GM21447 (cell line): ENCODE data around the gene SMIM22.

Experiments used
- ATAC-seq: cut with Tn5 transposase; IDR thresholded peaks from one replicate; pipeline ENCODE4 v1.9.1; 2021; ENCODE audit not compliant: unreplicated experiment

SMIM22 gene, protein sequence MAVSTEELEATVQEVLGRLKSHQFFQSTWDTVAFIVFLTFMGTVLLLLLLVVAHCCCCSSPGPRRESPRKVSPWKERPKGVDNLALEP

DNA sequence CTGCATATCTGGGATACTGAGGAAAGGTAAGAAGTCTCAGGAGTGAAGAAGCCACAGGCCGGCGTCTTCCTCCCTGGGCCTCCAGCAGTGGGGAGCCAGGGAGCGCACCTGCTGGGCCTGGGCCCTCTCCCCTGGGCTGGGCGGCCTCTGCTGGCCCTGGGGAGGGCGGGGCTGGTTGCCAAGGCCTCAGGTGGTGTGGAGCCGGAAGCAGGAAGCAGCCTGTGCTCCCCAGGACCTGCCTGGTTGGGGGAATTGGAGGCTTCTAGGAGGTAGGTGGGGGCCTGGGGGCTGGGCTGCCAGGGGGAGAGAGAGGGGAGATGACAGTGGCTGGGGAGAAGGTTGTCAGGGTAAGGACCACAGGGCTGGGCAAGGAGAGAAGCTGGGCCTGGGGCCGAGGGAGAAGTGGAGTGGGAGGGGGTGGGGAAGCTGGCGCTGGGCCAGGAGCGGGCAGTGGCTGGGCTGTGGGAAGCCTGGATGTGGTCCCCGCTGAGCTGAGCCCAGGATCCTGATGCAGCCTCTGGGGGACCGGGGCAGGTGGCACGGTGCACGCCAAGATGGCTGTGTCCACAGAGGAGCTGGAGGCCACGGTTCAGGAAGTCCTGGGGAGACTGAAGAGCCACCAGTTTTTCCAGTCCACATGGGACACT lies at the start of gene SMIM22:
Gene SMIM22 (plus strand): TSS at position 189 of the 647 bp plus-strand sequence. CDS start 366 bp downstream, at position 555.
- ATAC-seq = no peak

DNA sequence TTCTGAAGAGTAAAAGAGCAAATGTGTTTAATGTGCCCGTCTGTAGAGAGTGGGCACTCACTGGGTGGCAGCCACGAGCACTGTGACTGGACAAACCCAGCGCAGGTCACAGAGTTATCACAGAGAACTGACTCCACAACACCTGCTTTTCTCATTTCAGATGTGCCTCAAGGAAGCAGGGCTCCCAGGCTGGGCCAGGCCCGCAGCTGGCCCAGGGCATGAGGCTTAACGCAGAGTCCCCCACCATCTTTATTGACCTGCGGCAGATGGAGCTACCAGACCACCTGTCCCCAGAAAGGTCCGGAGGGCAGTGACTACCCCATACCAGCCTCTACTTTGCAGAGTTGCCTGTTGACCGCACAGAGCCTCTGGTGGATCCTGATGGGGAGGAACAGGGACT lies 49.0 kb upstream of the SMIM22 start:
- no peak for ATAC-seq

DNA sequence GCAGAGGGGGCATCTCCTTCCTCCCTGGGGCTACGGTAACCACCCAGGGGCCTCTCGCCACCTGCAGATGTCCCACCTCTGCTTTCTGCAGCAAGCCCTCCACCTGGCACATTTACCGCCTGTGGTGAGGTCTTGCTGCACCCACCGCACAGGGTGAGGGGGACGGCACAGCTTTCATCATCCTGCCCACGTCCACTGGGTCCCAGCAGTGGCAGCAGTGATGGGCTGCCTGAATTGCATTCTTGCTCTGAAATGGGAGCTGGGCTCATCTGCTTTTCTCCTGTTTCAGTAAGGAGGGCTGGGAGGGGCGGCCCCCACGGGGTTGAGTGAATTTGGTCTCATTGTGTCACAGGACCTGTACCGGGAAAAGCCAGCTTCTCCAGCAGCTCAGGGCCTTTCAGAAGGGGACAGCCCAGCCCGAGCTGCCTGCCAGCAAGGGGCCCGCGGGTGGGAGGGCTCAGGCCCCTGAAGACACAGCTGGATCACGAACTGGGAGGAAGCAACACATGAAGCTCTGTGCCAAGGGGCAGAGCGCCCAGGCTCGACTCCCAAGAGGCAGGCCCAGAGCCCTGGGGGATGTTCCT lies 48.1 kb upstream of the SMIM22 start:
- ATAC-seq = no peak

DNA sequence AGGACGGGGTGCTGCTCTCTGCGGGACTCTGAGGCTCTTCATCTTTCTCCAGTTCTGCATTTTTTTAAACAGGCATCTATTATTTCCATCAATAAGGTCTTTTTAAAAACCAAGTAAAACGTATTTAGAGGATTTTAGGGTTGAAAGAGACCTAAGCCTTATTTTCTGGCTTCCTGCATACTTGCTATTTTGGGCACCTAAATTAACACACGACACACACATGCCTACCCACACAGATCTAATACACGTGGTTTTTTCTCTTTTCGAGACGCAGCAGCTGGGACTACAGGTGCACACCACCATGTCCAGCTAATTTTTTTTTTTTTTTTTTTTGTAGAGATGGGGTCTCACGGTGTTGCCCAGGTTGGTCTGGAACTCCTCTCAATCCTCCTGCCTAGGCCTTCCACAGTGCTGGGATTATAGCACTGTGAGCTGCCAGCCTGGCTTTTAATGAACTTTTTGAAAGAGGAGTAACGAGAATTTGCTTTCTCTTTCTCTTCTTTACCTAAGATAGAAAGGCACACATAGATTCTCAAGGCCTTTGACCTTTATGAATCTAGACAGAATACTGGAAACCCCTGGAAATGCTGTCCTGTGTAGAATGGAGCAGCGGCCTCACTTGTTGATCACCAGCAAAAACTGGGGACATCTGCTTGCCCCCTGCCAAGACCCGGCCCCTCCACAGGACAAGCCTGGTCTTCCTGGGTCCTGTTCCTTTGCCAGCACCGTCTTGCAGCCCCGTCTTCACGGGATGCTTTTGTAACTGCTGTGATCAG lies 47.1 kb upstream of the SMIM22 start:
- no peak for ATAC-seq

DNA sequence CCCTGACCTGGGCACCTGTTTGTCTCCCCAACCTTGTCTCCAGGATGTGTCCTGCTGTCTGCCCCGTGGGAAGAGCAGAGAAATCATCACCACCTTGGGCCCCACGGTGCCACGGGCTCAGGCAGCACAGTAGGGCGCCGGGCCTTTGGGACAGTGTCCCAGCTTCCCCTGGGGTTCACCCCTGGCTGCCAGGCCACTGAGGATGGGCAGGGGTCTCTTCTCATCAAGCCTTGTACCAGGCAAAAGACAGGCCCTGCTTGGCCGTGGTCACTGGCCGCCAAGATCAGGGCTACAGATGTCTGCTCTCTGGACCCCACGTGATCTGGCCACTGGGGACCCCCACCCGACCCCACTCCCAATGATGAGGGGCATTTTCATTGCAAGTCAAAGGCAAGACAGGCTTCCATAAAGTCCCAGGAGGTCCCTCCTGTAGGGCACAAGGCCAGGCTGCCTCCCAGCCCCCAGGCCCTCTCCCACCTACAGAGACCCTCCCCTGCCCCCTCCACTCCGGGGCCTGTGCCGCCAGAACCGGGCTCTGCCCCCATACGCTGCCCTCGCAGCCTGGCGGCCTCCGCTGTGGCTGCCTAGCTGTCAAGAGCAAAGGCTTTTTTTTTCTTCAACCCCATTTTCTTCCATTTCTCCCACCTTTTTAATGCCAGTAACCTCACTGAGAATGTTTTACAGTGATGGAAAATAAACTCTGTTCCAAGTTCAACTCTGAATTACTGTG lies 46.3 kb upstream of the SMIM22 start:
- ATAC-seq = no peak

DNA sequence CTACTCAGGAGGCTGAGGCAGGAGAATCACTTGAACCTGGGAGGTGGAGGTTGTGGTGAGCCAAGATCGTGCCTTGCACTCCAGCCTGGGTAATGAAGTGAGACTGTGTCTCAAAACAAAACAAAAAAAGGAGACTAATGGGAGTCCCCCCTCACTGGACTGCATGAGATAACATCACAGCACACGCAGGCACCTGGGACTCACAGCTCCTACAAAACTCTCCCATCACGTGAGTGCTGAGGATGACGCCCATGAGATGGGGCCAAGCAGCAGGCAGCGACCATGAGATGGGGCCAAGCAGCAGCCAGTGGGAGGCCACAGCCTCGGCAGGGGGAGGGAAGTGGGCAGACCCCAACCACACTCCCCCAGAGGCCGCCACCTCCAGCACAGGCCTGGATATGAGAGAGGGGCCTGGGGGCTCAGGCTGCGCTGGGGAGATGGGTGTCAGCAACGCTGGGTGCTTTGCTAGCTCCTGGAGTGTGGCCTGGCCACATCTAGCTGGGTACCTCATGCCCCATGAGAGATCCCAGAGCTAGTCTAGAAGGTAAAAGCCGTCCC lies 45.4 kb upstream of the SMIM22 start:
- no peak for ATAC-seq

DNA sequence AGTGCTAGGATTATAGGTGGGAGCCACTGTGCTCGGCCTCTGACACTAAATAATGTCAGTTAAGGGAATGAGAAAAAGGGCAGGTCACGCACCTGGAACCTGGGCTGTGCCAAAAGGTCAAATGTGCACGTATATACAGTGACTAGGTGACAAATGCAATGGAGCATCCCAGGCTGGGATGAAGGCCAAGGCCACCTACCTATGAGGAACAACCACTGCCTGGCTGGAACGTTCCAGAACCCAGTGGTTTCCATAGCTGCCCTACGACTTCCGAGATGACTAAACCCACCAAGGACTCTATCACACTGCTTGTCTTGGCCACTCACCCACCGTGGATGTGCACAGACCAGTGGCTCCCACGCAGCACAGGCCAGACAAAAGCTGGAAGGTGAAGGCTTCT lies 44.3 kb upstream of the SMIM22 start:
- no peak for ATAC-seq

DNA sequence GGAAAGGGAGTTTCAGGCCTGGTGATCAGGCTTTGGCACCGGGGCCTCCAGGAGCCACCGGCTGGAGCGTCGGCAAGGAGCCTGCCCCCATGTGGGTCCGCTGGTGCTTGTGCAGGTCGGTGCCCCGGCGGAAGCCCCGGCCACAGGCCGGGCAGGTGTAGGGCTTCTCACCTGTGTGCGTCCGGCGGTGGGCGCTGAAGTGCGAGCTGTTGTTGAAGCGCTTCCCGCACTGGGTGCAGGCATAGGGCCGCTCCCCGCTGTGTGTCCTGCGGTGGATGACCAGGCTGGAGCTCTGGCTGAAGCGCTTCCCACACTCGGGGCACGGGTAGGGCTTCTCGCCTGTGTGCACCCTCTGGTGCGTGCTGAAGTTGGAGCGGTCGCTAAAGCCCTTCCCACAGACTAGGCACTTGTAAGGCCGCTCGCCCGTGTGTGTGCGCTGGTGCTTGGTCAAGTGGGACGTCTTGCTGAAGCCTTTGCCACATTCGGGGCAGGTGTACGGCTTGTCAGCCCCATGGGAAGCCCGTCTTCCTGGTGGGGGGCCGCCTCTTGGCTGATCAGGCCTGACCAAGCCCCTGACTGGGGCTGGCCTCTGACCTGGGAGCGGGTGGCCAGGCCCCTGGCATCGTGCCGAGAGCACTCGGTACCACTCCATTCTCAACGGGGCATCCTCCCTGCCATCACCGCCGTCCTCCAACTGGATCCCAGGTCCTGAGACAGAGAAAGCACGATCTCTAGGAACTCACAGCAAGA lies 42.6 kb upstream of the SMIM22 start:
- no peak for ATAC-seq

DNA sequence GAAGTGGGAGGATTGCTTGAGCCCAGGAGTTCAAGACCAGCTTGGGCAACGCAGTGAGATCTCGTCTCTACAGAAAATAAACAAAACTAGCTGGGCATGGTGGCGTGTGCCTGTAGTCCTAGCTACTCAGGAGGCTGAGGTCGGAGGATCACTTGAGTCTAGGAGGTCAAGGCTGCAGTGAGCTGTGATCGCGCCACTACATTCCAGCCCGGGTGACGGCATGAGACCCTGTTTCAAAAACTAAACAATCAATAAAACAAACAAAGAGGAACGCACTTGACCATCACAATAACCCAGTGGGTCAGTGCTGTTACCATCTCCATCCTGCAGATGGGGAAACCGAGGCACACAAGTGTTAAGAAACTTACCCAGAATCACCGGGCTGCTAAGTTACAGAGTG lies 41.9 kb upstream of the SMIM22 start:
- no peak for ATAC-seq

DNA sequence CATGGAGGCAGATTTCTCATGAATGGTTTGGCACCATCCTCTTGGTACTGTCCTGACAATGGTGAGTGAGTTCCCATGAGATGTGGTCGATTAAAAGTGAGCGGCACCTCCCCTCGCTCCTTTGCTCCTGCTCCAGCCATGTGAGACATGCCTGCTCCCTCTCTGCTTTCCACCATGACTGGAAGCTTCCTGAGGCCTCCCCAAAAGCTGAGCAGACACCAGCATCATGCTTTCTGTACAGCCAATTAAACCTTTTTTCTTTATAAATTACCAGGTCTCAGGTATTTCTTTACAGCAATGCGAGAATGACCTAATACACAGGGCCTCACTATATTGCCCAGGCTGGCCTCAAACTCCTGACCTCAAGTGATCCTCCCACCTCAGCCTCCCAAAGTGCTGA lies 40.3 kb upstream of the SMIM22 start:
- ATAC-seq = no peak

DNA sequence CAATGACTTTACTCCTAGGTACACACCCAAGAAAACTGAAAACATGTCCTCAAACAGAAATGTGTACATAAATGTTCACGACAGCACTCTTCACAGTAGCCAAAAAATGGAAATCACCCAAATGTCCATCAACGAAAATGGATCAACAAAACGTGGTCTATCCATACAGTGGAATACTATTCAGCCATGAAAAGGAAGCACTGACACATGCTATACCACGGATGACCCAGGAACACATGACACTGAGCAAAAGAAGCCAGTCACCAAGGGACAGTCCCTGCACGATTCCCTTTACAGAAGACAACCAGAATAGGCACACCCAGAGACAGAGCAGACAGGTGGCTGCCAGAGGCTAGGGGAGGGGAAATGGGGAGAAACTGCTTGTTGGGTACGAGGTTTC lies 39.5 kb upstream of the SMIM22 start:
- no peak for ATAC-seq

DNA sequence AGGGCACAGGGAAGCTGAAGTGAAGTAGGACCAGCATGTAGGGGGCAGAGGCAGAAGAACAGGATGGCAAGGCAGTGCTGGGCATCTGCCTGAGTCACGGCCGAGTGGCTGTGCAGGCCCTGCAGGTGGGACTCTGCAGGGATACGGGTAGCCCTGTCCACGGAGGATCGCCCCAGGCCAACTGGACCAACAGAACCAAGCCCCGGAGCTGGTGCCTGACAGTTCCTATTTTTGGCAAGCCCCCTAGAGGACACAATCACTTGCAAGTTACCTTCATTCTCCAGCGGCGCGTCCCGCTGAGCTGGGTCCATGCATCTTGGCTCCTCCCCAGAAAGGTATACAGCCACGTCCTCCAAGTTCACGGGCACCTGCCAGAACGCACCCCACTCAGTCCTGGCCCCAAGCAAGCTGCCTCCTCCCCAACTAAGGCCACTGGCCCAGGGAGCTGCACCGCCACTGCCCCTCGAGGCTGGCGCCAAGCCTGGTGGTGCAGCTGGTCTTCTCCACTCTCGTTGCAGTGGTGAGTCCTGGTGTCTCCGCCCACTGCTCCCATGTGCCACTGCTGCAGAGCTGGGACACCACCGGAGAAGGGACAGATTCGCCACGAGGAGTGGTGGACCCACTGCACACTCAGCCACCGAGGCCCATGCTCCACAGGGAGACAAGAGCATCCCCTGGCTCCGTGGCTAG lies 34.8 kb upstream of the SMIM22 start:
- ATAC-seq = no peak

DNA sequence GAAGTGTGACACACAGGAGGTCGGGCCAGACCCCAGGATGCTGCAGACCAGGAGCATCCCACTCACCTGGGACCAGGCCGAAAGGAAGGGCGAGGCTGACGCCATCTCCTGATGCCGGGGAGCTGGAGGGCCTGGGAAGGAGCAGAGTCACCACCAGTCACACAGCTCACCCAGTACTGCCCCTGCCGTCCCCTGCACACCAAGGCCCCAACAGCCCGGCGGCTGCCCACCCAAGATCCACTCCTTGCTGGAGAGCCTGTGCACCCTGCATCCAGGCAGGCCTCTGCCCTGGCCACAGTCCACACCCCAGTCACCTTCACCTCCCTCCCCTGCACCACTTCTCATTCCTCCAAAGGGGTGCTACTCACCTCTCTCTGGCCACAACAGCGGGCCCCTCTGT lies 33.0 kb upstream of the SMIM22 start:
- no peak for ATAC-seq

DNA sequence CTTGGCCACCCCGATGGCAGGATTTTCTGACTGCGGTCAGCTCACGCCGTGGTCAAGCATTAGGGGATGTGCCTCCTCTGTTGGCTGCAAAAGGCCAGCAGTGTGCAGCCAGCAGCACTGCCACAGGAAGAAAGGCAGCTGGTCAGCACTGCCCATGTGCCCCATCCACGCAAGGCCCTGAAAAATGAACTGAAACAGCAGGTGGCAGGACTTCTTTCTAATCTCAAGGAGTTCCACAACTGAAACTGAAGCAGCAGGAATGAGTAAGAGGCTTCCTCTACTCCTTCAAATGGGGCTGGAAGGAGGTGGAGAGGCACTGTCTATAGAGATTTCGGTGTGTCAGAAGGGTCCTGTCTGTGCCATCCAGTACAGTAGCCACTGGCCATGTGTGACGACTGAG lies 31.4 kb upstream of the SMIM22 start:
- ATAC-seq = no peak

DNA sequence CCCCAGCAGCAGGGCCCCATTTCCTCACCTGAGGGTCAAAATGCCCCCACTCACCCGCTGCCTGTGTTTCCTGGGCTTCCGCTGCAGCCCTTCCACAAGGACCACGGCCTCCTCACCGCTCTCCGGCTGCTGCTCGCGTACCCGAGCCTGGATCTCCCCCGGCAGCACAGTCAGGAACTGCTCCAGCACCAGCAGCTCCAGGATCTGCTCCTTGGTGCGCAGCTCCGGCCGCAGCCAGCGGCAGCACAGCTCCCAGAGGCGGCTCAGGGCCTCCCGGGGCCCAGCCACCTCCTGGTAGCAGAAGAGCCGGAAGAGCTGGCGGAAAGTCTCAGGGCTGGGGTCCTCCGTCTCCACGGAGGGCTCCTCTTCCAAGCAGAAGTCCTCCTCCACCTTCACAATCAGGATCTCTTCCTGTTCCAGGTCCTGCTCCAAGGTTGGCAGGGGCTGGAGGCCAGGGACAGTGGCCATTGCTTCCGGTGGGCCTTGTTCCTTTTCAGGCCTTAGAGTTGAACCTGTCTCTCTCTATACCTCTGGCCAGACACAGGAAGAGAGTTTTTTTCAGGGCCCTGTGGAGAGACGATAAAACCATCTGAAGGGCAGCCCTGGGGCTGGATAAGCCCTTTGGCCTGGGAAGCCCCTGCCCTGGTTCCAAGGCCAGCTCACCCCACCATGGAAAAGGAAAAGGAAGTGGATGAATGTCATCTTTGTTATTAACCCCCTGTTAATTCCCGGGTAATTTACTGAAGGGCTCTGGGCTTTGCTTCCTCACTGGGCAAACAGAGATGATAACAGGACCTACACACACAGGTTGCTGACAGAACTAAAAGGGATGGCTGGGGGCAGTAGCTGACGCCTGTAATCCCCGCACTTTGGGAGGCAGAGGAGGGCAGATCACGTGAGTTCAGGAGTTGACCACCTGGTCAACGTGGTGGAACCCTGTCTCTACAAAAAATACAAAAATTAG lies 29.4 kb upstream of the SMIM22 start:
- ATAC-seq = no peak

DNA sequence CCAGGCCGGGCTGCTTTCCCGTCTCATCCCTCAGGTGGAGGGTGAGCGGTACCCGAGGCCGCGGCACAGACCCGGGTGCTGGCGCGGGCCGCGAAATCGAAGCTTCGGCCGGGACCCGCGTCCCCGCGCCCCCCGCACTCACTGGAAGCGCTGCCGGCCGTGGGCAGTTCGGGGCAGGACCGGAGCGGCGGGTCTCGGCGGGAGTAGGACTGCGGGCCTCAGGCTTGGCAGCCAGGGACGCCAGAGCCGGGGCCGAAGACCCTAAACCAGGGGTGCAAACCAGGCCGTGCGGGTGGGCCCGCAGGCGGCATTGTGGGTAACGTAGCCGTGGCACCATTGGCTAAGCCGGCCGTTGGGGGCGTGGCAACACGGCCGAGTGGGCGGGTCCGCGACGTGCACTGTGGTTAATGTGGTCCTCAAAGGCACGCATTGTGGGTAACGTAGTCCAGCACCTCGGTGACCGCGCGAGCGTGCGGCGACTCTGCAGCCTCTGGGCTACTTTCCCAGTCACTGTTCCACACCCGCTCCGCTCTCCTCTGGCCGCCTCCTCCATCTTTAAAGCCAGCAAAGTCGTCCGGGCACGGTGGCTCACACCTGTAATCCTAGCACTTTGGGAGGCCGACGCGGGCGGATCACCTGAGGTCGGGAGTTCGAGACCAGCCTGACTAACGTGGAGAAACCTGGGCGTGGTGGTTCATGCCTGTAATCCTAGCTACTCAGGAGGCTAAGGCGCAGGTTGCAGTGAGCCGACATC lies 28.1 kb upstream of the SMIM22 start, which contains the start of gene ZNF500:
Gene ZNF500 (minus strand): TSS at position 288 of the 754 bp plus-strand sequence. CDS start 1,184 bp downstream, outside the sequence.
- peak; percentile 89 for ATAC-seq

DNA sequence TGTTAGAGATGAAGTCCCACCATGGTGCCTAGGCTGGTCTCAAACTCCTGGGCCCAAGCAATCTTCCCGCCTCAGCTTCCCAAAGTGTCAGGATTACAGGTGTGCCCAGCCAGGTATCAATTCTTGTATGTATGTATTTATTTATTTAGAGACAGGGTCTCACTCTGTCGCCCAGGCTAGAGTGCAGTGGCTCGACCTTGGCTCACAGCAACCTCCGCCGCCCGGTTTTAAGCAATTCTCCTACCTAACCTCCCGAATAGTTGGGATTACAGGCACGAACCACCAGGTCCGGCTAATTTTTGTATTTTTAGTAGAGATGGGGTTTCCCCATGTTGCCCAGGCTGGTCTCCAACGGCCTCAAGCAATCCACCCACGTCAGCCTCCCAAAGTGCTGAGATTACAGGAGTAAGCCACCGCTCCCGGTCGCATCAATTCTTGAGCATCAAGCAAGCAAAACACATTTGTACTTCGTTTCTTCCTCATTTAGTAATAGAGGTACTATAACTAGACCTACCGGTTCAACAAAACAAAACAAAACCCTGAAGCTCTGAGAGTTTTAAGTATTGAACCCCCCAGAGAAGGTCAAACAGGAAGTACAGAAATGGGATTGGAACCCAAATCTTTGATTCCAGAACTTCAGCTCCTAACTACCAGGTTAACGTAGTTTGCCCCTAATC lies 27.2 kb upstream of the SMIM22 start:
- ATAC-seq = peak; percentile 8
